HG03045 (cell line): Measurements from ENCODE around the gene SLC25A44.

Experiments
- ATAC-seq: cut with Tn5 transposase; IDR thresholded peaks from one replicate; pipeline ENCODE4 v1.9.1; 2021; ENCODE audit warnings: mild to moderate bottlenecking, moderate library complexity; ENCODE audit not compliant: unreplicated experiment

Gene SLC25A44, protein sequence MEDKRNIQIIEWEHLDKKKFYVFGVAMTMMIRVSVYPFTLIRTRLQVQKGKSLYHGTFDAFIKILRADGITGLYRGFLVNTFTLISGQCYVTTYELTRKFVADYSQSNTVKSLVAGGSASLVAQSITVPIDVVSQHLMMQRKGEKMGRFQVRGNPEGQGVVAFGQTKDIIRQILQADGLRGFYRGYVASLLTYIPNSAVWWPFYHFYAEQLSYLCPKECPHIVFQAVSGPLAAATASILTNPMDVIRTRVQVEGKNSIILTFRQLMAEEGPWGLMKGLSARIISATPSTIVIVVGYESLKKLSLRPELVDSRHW

DNA sequence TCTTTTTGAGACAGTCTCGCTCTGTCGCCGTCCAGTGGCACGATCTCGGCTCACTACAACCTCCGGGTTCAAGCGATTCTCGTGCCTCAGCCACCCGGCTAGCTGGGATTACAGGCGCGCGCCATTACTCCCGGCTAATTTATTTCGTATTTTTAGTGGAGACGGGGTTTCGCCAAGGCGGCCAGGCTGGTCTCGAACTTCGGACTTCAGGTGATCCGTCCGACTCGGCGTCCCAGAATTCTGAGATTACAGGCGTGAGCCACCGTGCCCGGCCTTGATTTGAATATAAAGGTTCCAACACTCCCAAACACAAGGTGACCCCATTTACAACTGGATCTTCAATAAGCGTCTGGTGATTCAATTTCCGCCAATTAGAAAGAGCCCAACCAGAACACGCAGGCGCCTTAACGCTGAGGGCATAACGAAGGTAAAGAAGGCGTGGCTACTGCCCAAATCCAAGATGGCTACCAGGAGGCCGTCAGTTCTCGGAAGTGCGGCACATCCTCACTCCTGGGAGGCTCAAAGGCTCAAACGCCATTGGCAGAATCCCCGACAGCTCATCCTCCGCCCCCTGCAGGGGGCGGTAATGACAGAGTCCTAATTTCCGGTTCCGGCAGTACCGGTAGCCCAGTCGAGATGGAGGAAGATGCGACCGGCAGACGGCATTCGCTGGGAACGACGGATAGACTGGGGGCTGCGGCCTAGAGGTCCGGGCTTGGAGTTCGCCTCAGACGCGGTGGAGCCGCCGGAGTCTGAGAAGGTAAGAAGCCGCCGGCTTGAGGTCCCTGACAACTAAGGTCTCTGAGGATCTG, at the start of gene SLC25A44:
Gene SLC25A44, plus strand, starts transcription at position 617 of the 812 bp plus-strand sequence. CDS start 5,744 bp downstream, outside the sequence.
- peak; percentile 95 for ATAC-seq

- ATAC-seq = no peak
Measured at GRCh38 chr1:156144742-156145141, 49.2 kb upstream of the SLC25A44 start.

DNA sequence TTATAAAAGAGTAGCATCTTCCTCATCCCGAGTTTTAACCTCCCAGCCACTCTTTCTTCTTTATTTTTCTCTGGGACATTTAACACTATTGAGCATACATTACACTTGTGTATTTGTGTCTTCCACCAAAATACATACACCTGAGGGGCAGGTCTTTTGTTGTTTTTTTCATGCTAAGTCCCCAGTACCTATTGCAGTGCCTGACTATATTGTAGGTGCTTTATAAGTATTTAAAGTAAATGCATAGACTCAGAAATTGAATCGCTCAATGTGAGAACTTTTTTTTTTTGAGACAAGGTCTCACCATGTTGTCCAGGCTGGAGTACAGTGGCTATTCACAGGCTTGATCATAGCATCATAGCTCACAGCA, 48.3 kb upstream of the SLC25A44 start:
- no peak for ATAC-seq

GRCh38 chr1:156146020-156146768, 47.7 kb upstream of the SLC25A44 start:
- ATAC-seq = no peak

- no peak for ATAC-seq
Measured at GRCh38 chr1:156146769-156147405, 47.0 kb upstream of the SLC25A44 start.

DNA sequence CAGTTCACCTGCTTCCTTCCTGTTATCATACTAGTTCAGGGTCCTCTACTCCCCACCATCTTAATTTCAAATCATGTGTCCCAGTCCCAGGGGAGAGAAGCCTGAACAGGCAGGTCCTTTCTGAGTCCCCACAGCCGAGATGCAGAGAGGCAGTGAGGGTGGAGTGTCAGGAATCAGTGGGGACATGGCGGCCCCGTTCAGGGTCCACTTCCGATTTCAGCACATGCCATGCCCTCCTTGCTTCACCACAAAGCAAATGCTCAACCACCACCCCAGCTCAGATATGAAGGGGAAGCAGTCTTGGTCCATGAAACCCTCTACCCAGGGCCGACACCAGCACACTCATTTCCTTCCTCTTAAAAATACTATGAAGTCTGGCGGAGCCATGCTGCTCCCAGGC, 45.7 kb upstream of the SLC25A44 start:
- no peak for ATAC-seq

DNA sequence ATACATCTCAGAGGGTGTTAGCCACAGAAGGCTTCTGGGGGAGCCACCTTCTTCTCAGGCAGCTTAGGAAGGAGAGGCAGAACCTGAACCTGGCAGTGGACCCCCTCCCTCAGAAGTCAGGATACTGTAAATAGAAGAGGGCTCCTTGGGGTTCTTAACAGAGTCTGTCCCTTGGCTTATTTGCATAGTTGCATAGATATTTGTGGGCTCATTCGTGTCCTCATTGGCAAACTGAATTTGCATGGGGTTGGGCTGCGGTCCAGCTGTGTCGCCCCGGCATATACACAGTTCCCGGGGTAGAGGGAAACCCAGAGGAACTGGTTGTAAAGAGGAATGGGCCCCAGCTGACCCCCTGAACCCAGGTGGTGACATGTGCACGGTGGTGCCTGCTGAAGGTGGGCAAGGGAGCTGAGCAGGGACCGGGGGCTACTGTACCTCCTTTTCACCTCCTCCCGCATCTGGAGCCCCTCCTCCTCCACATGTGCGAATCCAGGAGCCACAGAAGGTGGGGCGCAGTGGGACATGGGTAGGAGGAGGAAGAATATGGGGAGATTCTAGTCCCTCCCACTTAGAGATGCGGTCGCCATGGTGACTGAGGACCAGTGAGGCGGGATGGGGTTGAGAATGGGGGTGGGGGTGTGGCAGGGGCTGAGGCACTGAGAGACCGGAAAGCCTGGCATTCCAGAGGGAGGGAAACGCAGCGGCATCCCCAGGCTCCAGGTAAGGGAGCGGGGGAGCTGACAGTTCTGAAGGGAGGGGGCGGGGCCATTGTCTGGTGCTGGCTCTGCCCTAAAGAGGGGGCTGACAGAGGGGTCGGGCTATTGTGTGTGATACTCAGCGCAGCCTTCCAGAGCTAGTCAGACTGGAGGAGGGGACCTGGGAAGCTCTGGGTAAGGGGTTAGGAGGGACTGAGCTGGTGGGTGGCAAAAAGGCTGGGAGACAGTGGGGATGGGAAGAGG, 44.3 kb upstream of the SLC25A44 start:
- ATAC-seq = peak; percentile 55

GRCh38 chr1:156150333-156151011, 43.4 kb upstream of the SLC25A44 start:
- no peak for ATAC-seq

DNA sequence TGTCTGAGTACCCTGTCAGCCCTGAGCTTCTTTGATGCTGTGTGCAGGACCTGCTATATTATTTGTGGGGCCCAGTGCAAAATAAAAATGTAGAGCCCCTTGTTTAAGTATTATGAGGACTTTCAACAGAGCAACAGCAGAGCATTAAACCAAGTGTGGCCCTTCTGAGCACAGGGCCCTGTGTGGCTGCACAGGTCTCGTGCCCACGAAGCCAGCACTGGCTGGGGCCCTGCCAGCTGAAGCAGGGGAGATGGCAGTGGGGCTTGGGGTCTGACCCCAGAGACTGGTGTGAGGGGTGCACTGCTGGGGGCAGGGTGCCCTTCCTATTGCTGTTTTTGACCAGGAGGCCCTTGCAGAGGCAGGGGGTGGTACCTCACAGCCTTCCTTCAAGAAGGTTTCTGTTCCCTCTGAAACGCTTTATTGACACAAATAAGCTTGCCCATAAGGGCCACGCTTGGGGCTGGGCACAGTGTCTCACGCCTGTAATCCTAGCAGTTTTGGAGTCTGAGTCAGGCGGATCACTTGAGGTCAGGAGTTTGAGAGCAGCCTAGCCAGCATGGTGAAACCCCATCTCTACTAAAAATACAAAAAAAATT, 42.7 kb upstream of the SLC25A44 start:
- no peak for ATAC-seq

DNA sequence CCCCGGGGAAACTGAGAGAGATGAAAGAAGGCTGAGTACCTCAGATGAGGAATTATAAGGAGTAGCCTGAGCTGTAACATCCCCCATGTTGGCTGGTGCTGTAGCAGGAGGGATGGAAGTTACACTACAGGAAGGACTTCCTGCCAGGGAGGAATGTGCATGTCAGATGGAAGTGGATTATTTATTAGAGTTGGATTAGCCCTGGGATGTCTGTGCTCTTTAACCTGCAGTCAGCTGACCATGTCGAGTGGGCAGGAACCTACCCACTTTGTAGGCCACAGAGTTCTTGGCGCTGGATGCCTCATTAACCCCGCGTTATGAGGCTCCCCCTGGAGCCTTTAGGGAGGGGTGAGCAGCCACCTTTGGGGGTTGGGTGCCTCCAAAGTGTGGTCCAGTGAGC, 41.3 kb upstream of the SLC25A44 start:
- no peak for ATAC-seq

GRCh38 chr1:156153362-156153761, 40.5 kb upstream of the SLC25A44 start, which contains the start of gene SEMA4A:
Gene SEMA4A (plus strand): TSS chr1:156153585. CDS start chr1:156154579, 994 bp downstream.
- no peak for ATAC-seq

DNA sequence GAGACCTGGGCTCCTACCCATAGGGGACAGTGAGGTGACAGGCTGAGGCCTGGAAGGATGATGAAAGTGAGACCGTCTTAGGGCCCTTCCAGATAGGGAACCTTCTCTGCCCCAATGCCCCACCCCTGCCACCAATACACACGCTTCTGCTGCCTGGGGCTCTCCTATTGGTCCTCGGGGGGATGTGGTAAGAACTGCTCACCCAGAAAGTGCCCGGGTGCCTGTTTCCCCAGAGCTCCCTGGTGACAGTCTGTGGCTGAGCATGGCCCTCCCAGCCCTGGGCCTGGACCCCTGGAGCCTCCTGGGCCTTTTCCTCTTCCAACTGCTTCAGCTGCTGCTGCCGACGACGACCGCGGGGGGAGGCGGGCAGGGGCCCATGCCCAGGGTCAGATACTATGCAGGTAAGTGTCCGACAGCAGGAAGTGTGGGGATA, 39.6 kb upstream of the SLC25A44 start:
- ATAC-seq = peak; percentile 40

DNA sequence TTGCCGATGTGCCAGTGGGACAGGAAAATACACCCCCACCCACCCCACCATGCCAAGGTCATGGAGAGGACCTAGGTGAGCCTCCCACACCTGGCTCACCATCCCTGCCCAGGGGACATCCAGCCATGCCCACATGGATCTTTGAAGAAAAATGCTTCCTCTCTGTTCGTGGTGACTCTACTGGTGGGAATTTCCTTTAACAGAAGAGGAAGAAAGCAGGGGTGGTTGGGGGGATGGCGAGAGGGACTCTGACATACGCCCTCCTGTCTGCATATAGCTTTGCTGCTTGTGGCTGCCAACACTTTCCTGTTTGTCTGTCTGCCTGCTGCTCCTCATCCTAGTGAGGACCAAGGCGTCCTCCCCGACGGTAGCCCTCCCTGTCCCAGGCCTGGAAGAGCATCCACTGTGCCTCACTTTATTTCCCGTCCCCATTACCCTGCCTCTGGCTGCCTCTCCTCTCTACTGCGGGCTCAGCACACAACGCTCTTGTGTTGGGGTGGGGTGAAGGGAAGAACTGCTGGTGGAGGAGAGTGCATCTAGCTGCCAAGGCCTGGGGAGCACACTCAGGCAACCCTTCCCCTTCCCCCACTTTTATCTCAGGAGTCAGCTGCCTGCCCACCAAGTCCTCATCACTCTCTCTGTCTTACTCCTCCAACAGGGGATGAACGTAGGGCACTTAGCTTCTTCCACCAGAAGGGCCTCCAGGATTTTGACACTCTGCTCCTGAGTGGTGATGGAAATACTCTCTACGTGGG, 38.0 kb upstream of the SLC25A44 start:
- no peak for ATAC-seq

- no peak for ATAC-seq
Measured at GRCh38 chr1:156157506-156157905, 36.4 kb upstream of the SLC25A44 start.

DNA sequence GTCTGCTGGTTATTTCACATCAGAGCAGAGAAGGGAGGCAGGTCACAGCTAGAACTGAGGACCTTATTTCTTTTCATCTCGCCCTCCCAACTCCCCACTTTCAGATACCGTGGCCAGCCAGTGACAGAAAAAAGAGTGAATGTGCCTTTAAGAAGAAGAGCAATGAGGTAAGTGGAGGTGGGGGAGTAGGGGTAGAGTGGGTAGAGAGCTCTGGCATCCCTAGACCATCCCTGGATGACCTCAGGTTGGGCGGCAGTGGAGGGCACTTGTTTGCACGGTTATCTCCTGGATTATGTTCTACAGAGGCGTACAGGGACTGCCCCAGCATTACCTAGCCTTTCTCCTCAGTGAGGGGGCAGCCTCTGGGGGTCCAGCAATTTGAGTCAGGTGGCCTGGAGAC, 35.9 kb upstream of the SLC25A44 start:
- ATAC-seq = no peak

- no peak for ATAC-seq
Measured at GRCh38 chr1:156160000-156160742, 33.7 kb upstream of the SLC25A44 start.

GRCh38 chr1:156160743-156161171, 33.1 kb upstream of the SLC25A44 start:
- no peak for ATAC-seq
